WTC11 (cell line): ENCODE data around the gene NXN. TPM values are rescaled to one million over a fixed set of nuclear protein-coding genes. Genes with fewer than 3 reads are reported as not detected.
A peak's percentile ranks its signal among the peaks of the same experiment; 100 is the strongest.

ENCODE experiments used
- ATAC-seq: fragments of 200-7000 bp; cut with Tn5 transposase; 2 replicates; pipeline ENCODE4 v1.10.0; 2021; ENCODE audit warnings: mild to moderate bottlenecking, moderate library complexity
- CTCF ChIA-PET: fragments of 300-600 bp; sonication (Branson Sonifier 250); formaldehyde crosslinking; loops from one replicate; lab custom pipeline; 2021; ENCODE audit warnings: antibody characterized with exemption; lab: Charles Lee
- POLR2A ChIA-PET: fragments of 350-600 bp; sonication (Branson Sonifier 250); formaldehyde crosslinking; loops from one replicate; lab custom pipeline; 2021; ENCODE audit warnings: antibody characterized with exemption; lab: Charles Lee
- DNase-seq: peaks from one replicate; pipeline ENCODE4 v3.0.0; 2021; ENCODE audit warnings: low spot score
- H3K27ac Mint-ChIP-seq: 2 replicates; pipeline ENCODE4 v1.8.0; 2021; ENCODE audit warnings: mixed read lengths
- H3K27me3 Mint-ChIP-seq: 2 replicates; pipeline ENCODE4 v1.8.0; 2021; ENCODE audit warnings: low read depth, mild to moderate bottlenecking, moderate library complexity, mixed read lengths
- H3K36me3 Mint-ChIP-seq: 2 replicates; pipeline ENCODE4 v1.8.0; 2021; ENCODE audit warnings: mixed read lengths
- H3K4me1 Mint-ChIP-seq: 2 replicates; pipeline ENCODE4 v1.8.0; 2022; ENCODE audit warnings: mixed read lengths
- H3K4me3 Mint-ChIP-seq: 2 replicates; pipeline ENCODE4 v1.8.0; 2021; ENCODE audit warnings: mild to moderate bottlenecking, moderate library complexity, mixed read lengths
- H3K9me3 Mint-ChIP-seq: 2 replicates; pipeline ENCODE4 v1.8.0; 2021; ENCODE audit warnings: mixed read lengths
- JUN ChIP-seq: sonication (generic); formaldehyde crosslinking; IDR thresholded peaks from 2 replicates; pipeline ENCODE4 v1.8.0; 2023; ENCODE audit warnings: mild to moderate bottlenecking, missing genetic modification reagents
- ZNF121 ChIP-seq: sonication (generic); formaldehyde crosslinking; IDR thresholded peaks from 2 replicates; pipeline ENCODE4 v1.8.0; 2023; ENCODE audit warnings: missing genetic modification reagents
- ZNF396 ChIP-seq: fragments of 250-450 bp; sonication (Bioruptor Pico); IDR thresholded peaks from 2 replicates; pipeline ENCODE4 v1.8.0; 2021; ENCODE audit warnings: mild to moderate bottlenecking, moderate library complexity, borderline replicate concordance
- total RNA-seq: library from RNA; stranded (reverse); gene quantifications from 3 replicates; pipeline ENCODE4 v1.2.3, GENCODE V29; 2021
- TF ChIP-seq, protein P1 (sequence below): fragments of 200-600 bp; IDR thresholded peaks from 2 replicates; pipeline ENCODE4 v1.8.0; 2022; ENCODE audit warnings: antibody characterized with exemption
- TF ChIP-seq, protein P2 (sequence below): fragments of 250-450 bp; sonication (Bioruptor Pico); IDR thresholded peaks from 2 replicates; pipeline ENCODE4 v1.9.0; 2021; ENCODE audit warnings: mild to moderate bottlenecking, borderline replicate concordance
- TF ChIP-seq, protein P3 (sequence below): fragments of 250-450 bp; sonication (Bioruptor Pico); IDR thresholded peaks from 2 replicates; pipeline ENCODE4 v1.8.0; 2021; ENCODE audit warnings: mild to moderate bottlenecking
- TF ChIP-seq, protein P4 (sequence below): sonication (generic); formaldehyde crosslinking; IDR thresholded peaks from 2 replicates; pipeline ENCODE4 v1.8.0; 2022; ENCODE audit warnings: missing genetic modification reagents
- TF ChIP-seq, protein P5 (sequence below): sonication (generic); formaldehyde crosslinking; IDR thresholded peaks from 2 replicates; pipeline ENCODE4 v1.8.0; 2022; ENCODE audit warnings: mild to moderate bottlenecking, missing genetic modification reagents
- TF ChIP-seq, protein P6 (sequence below): sonication (generic); formaldehyde crosslinking; IDR thresholded peaks from 2 replicates; pipeline ENCODE4 v1.8.1; 2023; ENCODE audit warnings: mild to moderate bottlenecking, missing genetic modification reagents

NXN gene
- total RNA-seq, 1 experiment from 2014 or later, result 96.8 TPM

DNA sequence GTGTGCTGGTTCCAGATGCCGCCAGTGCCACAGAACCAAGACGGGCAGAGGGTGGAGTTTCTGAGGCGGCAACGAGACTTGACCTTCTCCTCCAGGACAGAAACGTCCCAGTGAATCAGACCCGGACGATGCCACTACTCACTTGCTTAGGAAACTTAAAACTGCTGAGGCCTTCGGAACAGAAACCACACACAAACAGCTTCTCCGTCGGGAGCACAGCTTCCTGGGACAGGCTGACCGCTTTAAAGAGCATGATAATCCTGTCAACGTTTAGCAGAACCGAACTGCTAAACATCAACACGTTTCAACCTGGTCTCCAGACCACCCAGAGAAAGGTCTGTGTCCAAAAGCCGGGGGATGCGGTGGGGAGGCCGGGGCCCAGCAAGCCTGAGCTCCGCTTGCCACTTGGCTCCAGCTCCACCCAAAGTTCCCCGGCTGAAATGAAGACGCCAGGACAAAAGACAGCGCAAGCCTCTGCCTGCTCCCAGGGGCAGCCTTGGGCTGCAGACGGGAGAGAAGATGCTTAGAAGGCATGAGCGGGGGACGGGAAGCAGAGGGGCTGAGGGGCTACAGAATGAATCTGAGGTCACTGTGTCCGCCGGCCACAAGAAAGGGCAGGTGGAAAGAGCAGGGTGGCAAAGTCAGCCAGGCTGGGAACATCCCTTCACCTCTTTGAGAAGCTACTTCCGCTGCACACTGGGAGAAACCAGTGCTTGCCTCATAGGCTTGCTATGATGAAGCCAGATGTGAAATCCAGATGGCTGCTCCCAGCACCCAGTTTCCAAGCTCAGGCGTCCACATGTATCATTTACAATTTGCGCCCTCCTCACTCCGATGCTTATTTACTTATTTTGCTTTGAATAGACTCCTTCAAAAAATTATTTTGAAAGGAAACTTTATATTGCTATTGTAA, 128.5 kb downstream of the NXN start:
- CTCF ChIA-PET, result interaction anchor here (1.5 to 4.7 kb wide), 7 partner anchors 11 to 205 kb away, joined by 5 to 20 read pairs (median 6); partner anchors contain the start of genes NXN and TIMM22
- no peaks in the 10 kb centered on the region for H3K27me3 Mint-ChIP-seq
- peaks cover 63% of the 10 kb centered on the region for H3K4me1 Mint-ChIP-seq
- no peak overlapping the region for H3K4me3 Mint-ChIP-seq
- ATAC-seq (no peak), DNase-seq (no peak)
- H3K9me3 Mint-ChIP-seq, result no peaks in the 10 kb centered on the region
- POLR2A ChIA-PET, result interaction anchor here (1.1 kb wide), 1 partner anchor 13 kb away, joined by 3 read pairs; no protein-coding TSS in a partner anchor
- peak overlapping the region; percentile 87; the same call in 1 of the 2 replicates for H3K27ac Mint-ChIP-seq
- no peaks in the 10 kb centered on the region for H3K36me3 Mint-ChIP-seq
- TF ChIP-seq ZNF121 (CRISPR knock-in tag) (no peak), JUN (no peak), ZNF396 (CRISPR knock-in tag) (no peak)
- TF ChIP-seq, protein P1, sequence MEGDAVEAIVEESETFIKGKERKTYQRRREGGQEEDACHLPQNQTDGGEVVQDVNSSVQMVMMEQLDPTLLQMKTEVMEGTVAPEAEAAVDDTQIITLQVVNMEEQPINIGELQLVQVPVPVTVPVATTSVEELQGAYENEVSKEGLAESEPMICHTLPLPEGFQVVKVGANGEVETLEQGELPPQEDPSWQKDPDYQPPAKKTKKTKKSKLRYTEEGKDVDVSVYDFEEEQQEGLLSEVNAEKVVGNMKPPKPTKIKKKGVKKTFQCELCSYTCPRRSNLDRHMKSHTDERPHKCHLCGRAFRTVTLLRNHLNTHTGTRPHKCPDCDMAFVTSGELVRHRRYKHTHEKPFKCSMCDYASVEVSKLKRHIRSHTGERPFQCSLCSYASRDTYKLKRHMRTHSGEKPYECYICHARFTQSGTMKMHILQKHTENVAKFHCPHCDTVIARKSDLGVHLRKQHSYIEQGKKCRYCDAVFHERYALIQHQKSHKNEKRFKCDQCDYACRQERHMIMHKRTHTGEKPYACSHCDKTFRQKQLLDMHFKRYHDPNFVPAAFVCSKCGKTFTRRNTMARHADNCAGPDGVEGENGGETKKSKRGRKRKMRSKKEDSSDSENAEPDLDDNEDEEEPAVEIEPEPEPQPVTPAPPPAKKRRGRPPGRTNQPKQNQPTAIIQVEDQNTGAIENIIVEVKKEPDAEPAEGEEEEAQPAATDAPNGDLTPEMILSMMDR, result no peak
- TF ChIP-seq, protein P2, sequence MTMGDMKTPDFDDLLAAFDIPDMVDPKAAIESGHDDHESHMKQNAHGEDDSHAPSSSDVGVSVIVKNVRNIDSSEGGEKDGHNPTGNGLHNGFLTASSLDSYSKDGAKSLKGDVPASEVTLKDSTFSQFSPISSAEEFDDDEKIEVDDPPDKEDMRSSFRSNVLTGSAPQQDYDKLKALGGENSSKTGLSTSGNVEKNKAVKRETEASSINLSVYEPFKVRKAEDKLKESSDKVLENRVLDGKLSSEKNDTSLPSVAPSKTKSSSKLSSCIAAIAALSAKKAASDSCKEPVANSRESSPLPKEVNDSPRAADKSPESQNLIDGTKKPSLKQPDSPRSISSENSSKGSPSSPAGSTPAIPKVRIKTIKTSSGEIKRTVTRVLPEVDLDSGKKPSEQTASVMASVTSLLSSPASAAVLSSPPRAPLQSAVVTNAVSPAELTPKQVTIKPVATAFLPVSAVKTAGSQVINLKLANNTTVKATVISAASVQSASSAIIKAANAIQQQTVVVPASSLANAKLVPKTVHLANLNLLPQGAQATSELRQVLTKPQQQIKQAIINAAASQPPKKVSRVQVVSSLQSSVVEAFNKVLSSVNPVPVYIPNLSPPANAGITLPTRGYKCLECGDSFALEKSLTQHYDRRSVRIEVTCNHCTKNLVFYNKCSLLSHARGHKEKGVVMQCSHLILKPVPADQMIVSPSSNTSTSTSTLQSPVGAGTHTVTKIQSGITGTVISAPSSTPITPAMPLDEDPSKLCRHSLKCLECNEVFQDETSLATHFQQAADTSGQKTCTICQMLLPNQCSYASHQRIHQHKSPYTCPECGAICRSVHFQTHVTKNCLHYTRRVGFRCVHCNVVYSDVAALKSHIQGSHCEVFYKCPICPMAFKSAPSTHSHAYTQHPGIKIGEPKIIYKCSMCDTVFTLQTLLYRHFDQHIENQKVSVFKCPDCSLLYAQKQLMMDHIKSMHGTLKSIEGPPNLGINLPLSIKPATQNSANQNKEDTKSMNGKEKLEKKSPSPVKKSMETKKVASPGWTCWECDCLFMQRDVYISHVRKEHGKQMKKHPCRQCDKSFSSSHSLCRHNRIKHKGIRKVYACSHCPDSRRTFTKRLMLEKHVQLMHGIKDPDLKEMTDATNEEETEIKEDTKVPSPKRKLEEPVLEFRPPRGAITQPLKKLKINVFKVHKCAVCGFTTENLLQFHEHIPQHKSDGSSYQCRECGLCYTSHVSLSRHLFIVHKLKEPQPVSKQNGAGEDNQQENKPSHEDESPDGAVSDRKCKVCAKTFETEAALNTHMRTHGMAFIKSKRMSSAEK (CRISPR knock-in tag), result no peak
- TF ChIP-seq, protein P3, sequence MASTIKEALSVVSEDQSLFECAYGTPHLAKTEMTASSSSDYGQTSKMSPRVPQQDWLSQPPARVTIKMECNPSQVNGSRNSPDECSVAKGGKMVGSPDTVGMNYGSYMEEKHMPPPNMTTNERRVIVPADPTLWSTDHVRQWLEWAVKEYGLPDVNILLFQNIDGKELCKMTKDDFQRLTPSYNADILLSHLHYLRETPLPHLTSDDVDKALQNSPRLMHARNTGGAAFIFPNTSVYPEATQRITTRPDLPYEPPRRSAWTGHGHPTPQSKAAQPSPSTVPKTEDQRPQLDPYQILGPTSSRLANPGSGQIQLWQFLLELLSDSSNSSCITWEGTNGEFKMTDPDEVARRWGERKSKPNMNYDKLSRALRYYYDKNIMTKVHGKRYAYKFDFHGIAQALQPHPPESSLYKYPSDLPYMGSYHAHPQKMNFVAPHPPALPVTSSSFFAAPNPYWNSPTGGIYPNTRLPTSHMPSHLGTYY (CRISPR knock-in tag), result no peak
- TF ChIP-seq, protein P4, sequence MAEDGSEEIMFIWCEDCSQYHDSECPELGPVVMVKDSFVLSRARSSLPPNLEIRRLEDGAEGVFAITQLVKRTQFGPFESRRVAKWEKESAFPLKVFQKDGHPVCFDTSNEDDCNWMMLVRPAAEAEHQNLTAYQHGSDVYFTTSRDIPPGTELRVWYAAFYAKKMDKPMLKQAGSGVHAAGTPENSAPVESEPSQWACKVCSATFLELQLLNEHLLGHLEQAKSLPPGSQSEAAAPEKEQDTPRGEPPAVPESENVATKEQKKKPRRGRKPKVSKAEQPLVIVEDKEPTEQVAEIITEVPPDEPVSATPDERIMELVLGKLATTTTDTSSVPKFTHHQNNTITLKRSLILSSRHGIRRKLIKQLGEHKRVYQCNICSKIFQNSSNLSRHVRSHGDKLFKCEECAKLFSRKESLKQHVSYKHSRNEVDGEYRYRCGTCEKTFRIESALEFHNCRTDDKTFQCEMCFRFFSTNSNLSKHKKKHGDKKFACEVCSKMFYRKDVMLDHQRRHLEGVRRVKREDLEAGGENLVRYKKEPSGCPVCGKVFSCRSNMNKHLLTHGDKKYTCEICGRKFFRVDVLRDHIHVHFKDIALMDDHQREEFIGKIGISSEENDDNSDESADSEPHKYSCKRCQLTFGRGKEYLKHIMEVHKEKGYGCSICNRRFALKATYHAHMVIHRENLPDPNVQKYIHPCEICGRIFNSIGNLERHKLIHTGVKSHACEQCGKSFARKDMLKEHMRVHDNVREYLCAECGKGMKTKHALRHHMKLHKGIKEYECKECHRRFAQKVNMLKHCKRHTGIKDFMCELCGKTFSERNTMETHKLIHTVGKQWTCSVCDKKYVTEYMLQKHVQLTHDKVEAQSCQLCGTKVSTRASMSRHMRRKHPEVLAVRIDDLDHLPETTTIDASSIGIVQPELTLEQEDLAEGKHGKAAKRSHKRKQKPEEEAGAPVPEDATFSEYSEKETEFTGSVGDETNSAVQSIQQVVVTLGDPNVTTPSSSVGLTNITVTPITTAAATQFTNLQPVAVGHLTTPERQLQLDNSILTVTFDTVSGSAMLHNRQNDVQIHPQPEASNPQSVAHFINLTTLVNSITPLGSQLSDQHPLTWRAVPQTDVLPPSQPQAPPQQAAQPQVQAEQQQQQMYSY (CRISPR knock-in tag), result no peak
- TF ChIP-seq, protein P5, sequence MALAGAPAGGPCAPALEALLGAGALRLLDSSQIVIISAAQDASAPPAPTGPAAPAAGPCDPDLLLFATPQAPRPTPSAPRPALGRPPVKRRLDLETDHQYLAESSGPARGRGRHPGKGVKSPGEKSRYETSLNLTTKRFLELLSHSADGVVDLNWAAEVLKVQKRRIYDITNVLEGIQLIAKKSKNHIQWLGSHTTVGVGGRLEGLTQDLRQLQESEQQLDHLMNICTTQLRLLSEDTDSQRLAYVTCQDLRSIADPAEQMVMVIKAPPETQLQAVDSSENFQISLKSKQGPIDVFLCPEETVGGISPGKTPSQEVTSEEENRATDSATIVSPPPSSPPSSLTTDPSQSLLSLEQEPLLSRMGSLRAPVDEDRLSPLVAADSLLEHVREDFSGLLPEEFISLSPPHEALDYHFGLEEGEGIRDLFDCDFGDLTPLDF, result no peak
- TF ChIP-seq, protein P6, sequence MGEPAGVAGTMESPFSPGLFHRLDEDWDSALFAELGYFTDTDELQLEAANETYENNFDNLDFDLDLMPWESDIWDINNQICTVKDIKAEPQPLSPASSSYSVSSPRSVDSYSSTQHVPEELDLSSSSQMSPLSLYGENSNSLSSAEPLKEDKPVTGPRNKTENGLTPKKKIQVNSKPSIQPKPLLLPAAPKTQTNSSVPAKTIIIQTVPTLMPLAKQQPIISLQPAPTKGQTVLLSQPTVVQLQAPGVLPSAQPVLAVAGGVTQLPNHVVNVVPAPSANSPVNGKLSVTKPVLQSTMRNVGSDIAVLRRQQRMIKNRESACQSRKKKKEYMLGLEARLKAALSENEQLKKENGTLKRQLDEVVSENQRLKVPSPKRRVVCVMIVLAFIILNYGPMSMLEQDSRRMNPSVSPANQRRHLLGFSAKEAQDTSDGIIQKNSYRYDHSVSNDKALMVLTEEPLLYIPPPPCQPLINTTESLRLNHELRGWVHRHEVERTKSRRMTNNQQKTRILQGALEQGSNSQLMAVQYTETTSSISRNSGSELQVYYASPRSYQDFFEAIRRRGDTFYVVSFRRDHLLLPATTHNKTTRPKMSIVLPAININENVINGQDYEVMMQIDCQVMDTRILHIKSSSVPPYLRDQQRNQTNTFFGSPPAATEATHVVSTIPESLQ, result no peak
- TF ChIP-seq, all 79 proteins: peak for 0
